B cell (primary cell): Measurements from ENCODE around the gene MLANA. TPM values are rescaled to one million over a fixed set of nuclear protein-coding genes. Genes with fewer than 3 reads are reported as not detected.

Source experiments
- ATAC-seq: fragments of 200-7000 bp; cut with Tn5 transposase; one replicate; pipeline ENCODE4 v1.10.0; 2021; ENCODE audit warnings: low read depth, mild to moderate bottlenecking, moderate number of reproducible peaks, moderate library complexity
- CTCF ChIA-PET: fragments of 350-600 bp; sonication (Branson Sonifier 250); formaldehyde crosslinking; loops from one replicate; lab custom pipeline; 2021; ENCODE audit warnings: antibody characterized with exemption, inconsistent platforms; lab: Charles Lee
- POLR2A ChIA-PET: fragments of 350-600 bp; sonication (Branson Sonifier 250); formaldehyde crosslinking; loops from one replicate; lab custom pipeline; 2021; ENCODE audit warnings: antibody characterized with exemption; lab: Charles Lee
- DNase-seq: peaks from one replicate; pipeline ENCODE4 v3.0.0; 2013
- H2AFZ ChIP-seq: 2 replicates; pipeline ENCODE4 v1.6.1; 2012; ENCODE audit warnings: mild to moderate bottlenecking, low read depth, low read length; ENCODE audit not compliant: insufficient read depth, poor library complexity, severe bottlenecking
- H3K27ac ChIP-seq, 2 donors: 1 replicate in 1 of 2; 2 replicates in 1 of 2; pipeline ENCODE4 v1.5.1; 2012 to 2013; ENCODE audit warnings: low read length in 2 of 2, mild to moderate bottlenecking in 2 of 2, moderate library complexity in 1 of 2
- H3K27me3 ChIP-seq, 4 experiments: fragments of 200-600 bp in 1 of 4; sonication (generic) in 1 of 4; replicated peaks in 1 of 4; 1 replicate in 2 of 4; 2 replicates in 2 of 4; pipeline versions ENCODE4 v1.6.1 to v1.7.0; 2013 to 2016; ENCODE audit warnings: low read length in 3 of 4, mild to moderate bottlenecking in 2 of 4, mixed read lengths in 1 of 4, moderate library complexity in 1 of 4; ENCODE audit not compliant: insufficient read depth in 4 of 4, control insufficient read depth in 3 of 4; ENCODE audit errors: control extremely low read depth in 1 of 4
- H3K36me3 ChIP-seq, 2 experiments: replicated peaks in 1 of 2; 1 replicate in 1 of 2; 2 replicates in 1 of 2; pipeline versions ENCODE4 v1.6.1 to v1.7.1; 2013; ENCODE audit warnings: low read length in 1 of 2; ENCODE audit not compliant: insufficient read depth in 2 of 2, control insufficient read depth in 1 of 2; ENCODE audit errors: control extremely low read depth in 1 of 2, extremely low read depth in 1 of 2
- H3K4me1 ChIP-seq, 2 donors: fragments of 200-600 bp in 1 of 2; sonication (generic) in 1 of 2; 1 replicate in 1 of 2; 2 replicates in 1 of 2; pipeline versions ENCODE4 v1.5.1 to v1.6.1; 2013 to 2017; ENCODE audit warnings: low read length in 2 of 2; ENCODE audit not compliant: control insufficient read depth in 2 of 2, insufficient read depth in 2 of 2
- H3K4me2 ChIP-seq: replicated peaks from 2 replicates; pipeline ENCODE3; 2012; ENCODE audit warnings: mild to moderate bottlenecking, low read depth, low read length; ENCODE audit not compliant: poor library complexity, severe bottlenecking
- H3K4me3 ChIP-seq, 5 experiments: fragments of 200-600 bp in 1 of 5; sonication (generic) in 1 of 5; 1 replicate in 3 of 5; 2 replicates in 2 of 5; pipeline versions ENCODE4 v1.5.1 to v1.7.0; 2011 to 2016; ENCODE audit warnings: low read length in 4 of 5, mild to moderate bottlenecking in 4 of 5, low read depth in 2 of 5, control low read depth in 1 of 5, moderate library complexity in 1 of 5; ENCODE audit not compliant: insufficient read depth in 1 of 5; ENCODE audit errors: control extremely low read depth in 1 of 5, extremely low read depth in 1 of 5
- H3K79me2 ChIP-seq: fragments of 200-600 bp; sonication (generic); one replicate; pipeline ENCODE4 v1.6.0; 2016; ENCODE audit warnings: low read length; ENCODE audit not compliant: control insufficient read depth, insufficient read depth
- H3K9ac ChIP-seq: fragments of 200-600 bp; sonication (generic); 2 replicates; pipeline ENCODE4 v1.6.1; 2017; ENCODE audit warnings: mild to moderate bottlenecking, low read length, moderate library complexity
- H3K9me3 ChIP-seq, 3 donors: one replicate each; pipeline versions ENCODE4 v1.6.1 to v1.7.1; 2013; ENCODE audit warnings: low read length in 2 of 3; ENCODE audit not compliant: control insufficient read depth in 2 of 3, insufficient read depth in 1 of 3; ENCODE audit errors: control extremely low read depth in 1 of 3
- H4K20me1 ChIP-seq: 2 replicates; pipeline ENCODE4 v1.6.0; 2012; ENCODE audit warnings: mild to moderate bottlenecking, low read length; ENCODE audit not compliant: insufficient read depth, control insufficient read depth, poor library complexity, severe bottlenecking
- H3K27ac Mint-ChIP-seq: one replicate; pipeline ENCODE4 v1.8.0; 2021; ENCODE audit warnings: mixed read lengths
- H3K27me3 Mint-ChIP-seq: one replicate; pipeline ENCODE4 v1.8.0; 2021; ENCODE audit warnings: mixed read lengths
- H3K4me1 Mint-ChIP-seq: one replicate; pipeline ENCODE4 v1.8.0; 2021; ENCODE audit warnings: mixed read lengths
- H3K4me3 Mint-ChIP-seq: one replicate; pipeline ENCODE4 v1.8.0; 2021; ENCODE audit warnings: mixed read lengths
- H3K9me3 Mint-ChIP-seq: one replicate; pipeline ENCODE4 v1.8.0; 2022; ENCODE audit warnings: mixed read lengths; ENCODE audit not compliant: insufficient read depth
- CTCF ChIP-seq: fragments of 200-600 bp; IDR thresholded peaks from one replicate; pipeline ENCODE4 v1.8.0; 2022; ENCODE audit warnings: antibody characterized with exemption, mild to moderate bottlenecking
- EZH2 ChIP-seq: IDR thresholded peaks from 2 replicates; pipeline ENCODE4 v1.6.1; 2012; ENCODE audit warnings: borderline replicate concordance, low read depth, mild to moderate bottlenecking, moderate library complexity, low read length; ENCODE audit not compliant: insufficient read depth, poor library complexity, severe bottlenecking
- intact Hi-C: fragments of 100-400 bp; cut with micrococcal nuclease; formaldehyde crosslinking; loops from one replicate; pipeline ENCODE4 v1.10.0; 2022
- polyA plus RNA-seq: library from polyadenylated mRNA; depleted of rRNA; stranded (reverse); fragments of >200 nt; gene quantifications from 2 replicates; pipeline ENCODE4 v1.2.3, GENCODE V29; 2012
- total RNA-seq, 2 donors: library from RNA; stranded (reverse); fragments of 120-200 nt in 1 of 2; gene quantifications; 1 replicate in 1 of 2; 2 replicates in 1 of 2; pipeline versions ENCODE4 v1.2.3 to v1.2.4, GENCODE V29; 2013 to 2022

MLANA gene
- total and polyA plus RNA-seq, 2 donors (not counting 1 experiment from before 2014, with no cell fraction given) = not detected

- H3K79me2 ChIP-seq = no peaks in the 10 kb centered on the region
- ChIA-PET CTCF (no interaction called here), POLR2A (no interaction called here)
- Mint-ChIP-seq H3K27me3 (no peaks in the 10 kb centered on the region), H3K27ac (no peak overlapping the region), H3K4me1 (no peaks in the 10 kb centered on the region), H3K4me3 (no peak overlapping the region), H3K9me3 (no peaks in the 10 kb centered on the region)
- no peaks in the 10 kb centered on the region for H3K27me3 ChIP-seq
- no peak overlapping the region for H3K4me3 ChIP-seq
- peaks cover 2 to 11% of the 10 kb centered on the region in 2 experiments for H3K36me3 ChIP-seq
- no peak overlapping the region for H3K4me2 ChIP-seq
- ATAC-seq = no peak
- no peak overlapping the region for H2AFZ ChIP-seq
- no peak overlapping the region for H3K9ac ChIP-seq
- no peaks in the 10 kb centered on the region for H3K9me3 ChIP-seq
- H4K20me1 ChIP-seq = no peaks in the 10 kb centered on the region
- intact Hi-C loops = no loop called here
- no peak overlapping the region for H3K27ac ChIP-seq
- no peaks in the 10 kb centered on the region for H3K4me1 ChIP-seq
- no peak for DNase-seq
- no peak for TF ChIP-seq CTCF
- TF ChIP-seq EZH2 = no peak
Observed at GRCh38 chr9:5900622-5901021, 9.9 kb downstream of the MLANA start.

- intact Hi-C loops = no loop called here
- no peak overlapping the region for H2AFZ ChIP-seq
- ATAC-seq = no peak
- H4K20me1 ChIP-seq = no peaks in the 10 kb centered on the region
- ChIA-PET POLR2A (interaction anchor here (0.7 kb wide), 1 partner anchor 457 kb away, joined by 3 read pairs; no protein-coding TSS in a partner anchor), CTCF (no interaction called here)
- no peaks in the 10 kb centered on the region for H3K27me3 Mint-ChIP-seq
- no peaks in the 10 kb centered on the region for H3K9me3 ChIP-seq
- H3K4me1 ChIP-seq = no peaks in the 10 kb centered on the region
- H3K9ac ChIP-seq = no peak overlapping the region
- DNase-seq = no peak
- no peaks in the 10 kb centered on the region for H3K27me3 ChIP-seq
- no peak overlapping the region for H3K4me2 ChIP-seq
- TF ChIP-seq CTCF (no peak), EZH2 (no peak)
- no peak overlapping the region for H3K4me3 Mint-ChIP-seq
- no peak overlapping the region for H3K27ac ChIP-seq
- no peaks in the 10 kb centered on the region for H3K9me3 Mint-ChIP-seq
- H3K4me3 ChIP-seq = no peak overlapping the region
- no peaks in the 10 kb centered on the region for H3K79me2 ChIP-seq
- H3K4me1 Mint-ChIP-seq = no peaks in the 10 kb centered on the region
- no peak overlapping the region for H3K27ac Mint-ChIP-seq
- peaks cover 8 to 16% of the 10 kb centered on the region in 2 experiments for H3K36me3 ChIP-seq
Observed at GRCh38 chr9:5902377-5902776, 11.7 kb downstream of the MLANA start.
